ENCODE results near the gene ECT2L. TPM values are rescaled to one million over a fixed set of nuclear protein-coding genes. Genes with fewer than 3 reads are reported as not detected.
A peak's percentile ranks its signal among the peaks of the same experiment; 100 is the strongest.

Gene ECT2L
- total RNA-seq = not detected in 2 replicates
- polyA plus RNA-seq = 0.04 TPM in 1 of 2 replicates, not detected in the other

GRCh38 chr6:138795809-138796603, at the start of gene ECT2L:
ECT2L (plus strand) TSS chr6:138796087; CDS start chr6:138813275, 17,188 bp downstream.
- peak; percentile 35 to 77 for DNase-seq (ENCODE audit: low read depth in 1 of 2, low spot score in 1 of 2)
- no peaks in the 10 kb centered on the region for H3K4me1 ChIP-seq (ENCODE audit: low read depth)
- no peak within 1 kb of the TSS for H3K27ac ChIP-seq
- H3K27me3 ChIP-seq = peaks cover 14% of the 10 kb centered on the region
- H3K9me3 ChIP-seq (ENCODE audit: low read depth) = no peaks in the 10 kb centered on the region
- H3K36me3 ChIP-seq = no peaks in the 10 kb centered on the region
- peak within 1 kb of the TSS; percentile 11 for H3K4me3 ChIP-seq
- TF ChIP-seq CTCF (IDR thresholded peaks at IDR 0.05; ENCODE audit: low read depth, low read length) = no peak

GRCh38 chr6:138752017-138752416, 43.9 kb upstream of the ECT2L start:
- H3K4me3 ChIP-seq = no peak overlapping the region
- no peaks in the 10 kb centered on the region for H3K9me3 ChIP-seq (ENCODE audit: low read depth)
- TF ChIP-seq CTCF (IDR thresholded peaks at IDR 0.05; ENCODE audit: low read depth, low read length) = peak; percentile 8
- no peak for DNase-seq (ENCODE audit: low read depth in 1 of 2, low spot score in 1 of 2)
- no peaks in the 10 kb centered on the region for H3K4me1 ChIP-seq (ENCODE audit: low read depth)
- H3K27me3 ChIP-seq = no peaks in the 10 kb centered on the region
- H3K36me3 ChIP-seq = no peaks in the 10 kb centered on the region
- no peak overlapping the region for H3K27ac ChIP-seq

- peak in 1 of 2 donors; percentile 75 for DNase-seq (ENCODE audit: low read depth in 1 of 2, low spot score in 1 of 2)
- no peaks in the 10 kb centered on the region for H3K9me3 ChIP-seq (ENCODE audit: low read depth)
- no peaks in the 10 kb centered on the region for H3K4me1 ChIP-seq (ENCODE audit: low read depth)
- TF ChIP-seq CTCF (IDR thresholded peaks at IDR 0.05; ENCODE audit: low read depth, low read length) = no peak
- no peak overlapping the region for H3K27ac ChIP-seq
- no peaks in the 10 kb centered on the region for H3K36me3 ChIP-seq
- H3K4me3 ChIP-seq = no peak overlapping the region
- H3K27me3 ChIP-seq = no peaks in the 10 kb centered on the region
Observed at GRCh38 chr6:138757136-138757535, 38.8 kb upstream of the ECT2L start.

- Histone ChIP-seq H3K9me3 (ENCODE audit: low read depth) (no peaks in the 10 kb centered on the region), H3K36me3 (no peaks in the 10 kb centered on the region), H3K27ac (no peak overlapping the region), H3K4me1 (ENCODE audit: low read depth) (no peaks in the 10 kb centered on the region), H3K4me3 (no peak overlapping the region), H3K27me3 (no peaks in the 10 kb centered on the region)
- peak; percentile 54 to 67 for DNase-seq (ENCODE audit: low read depth in 1 of 2, low spot score in 1 of 2)
- TF ChIP-seq CTCF (IDR thresholded peaks at IDR 0.05; ENCODE audit: low read depth, low read length) = peak; percentile 58
Observed at GRCh38 chr6:138765896-138766655, 29.8 kb upstream of the ECT2L start.

GRCh38 chr6:138769102-138769676, 26.7 kb upstream of the ECT2L start:
- Histone ChIP-seq H3K4me1 (ENCODE audit: low read depth) (peaks cover 6% of the 10 kb centered on the region), H3K36me3 (no peaks in the 10 kb centered on the region), H3K27ac (no peak overlapping the region), H3K4me3 (no peak overlapping the region), H3K9me3 (ENCODE audit: low read depth) (no peaks in the 10 kb centered on the region), H3K27me3 (no peaks in the 10 kb centered on the region)
- TF ChIP-seq CTCF (IDR thresholded peaks at IDR 0.05; ENCODE audit: low read depth, low read length) = no peak
- DNase-seq (ENCODE audit: low read depth in 1 of 2, low spot score in 1 of 2) = peak in 1 of 2 donors; percentile 49

Measured in cardiac muscle cell (in vitro differentiated cells and primary cell).